PC-3 (cell line): ENCODE results near the gene TAL1. TPM values are rescaled to one million over a fixed set of nuclear protein-coding genes. Genes with fewer than 3 reads are reported as not detected.
"Not testable (repeated sequence)": the region's sequence is repeated elsewhere in the genome, so short reads cannot be mapped to it uniquely, and the experiment has no call there.

Experiments
- ATAC-seq: fragments of 200-7000 bp; cut with Tn5 transposase; 2 replicates; pipeline ENCODE4 v1.9.1; 2020; ENCODE audit warnings: mild to moderate bottlenecking, moderate library complexity
- BruUV-seq: library from RNA; stranded (reverse); fragments of 400-500 nt; replicated peaks from 2 replicates; lab custom pipeline; 2021; lab: Mats Ljungman, UMichigan
- CTCF ChIA-PET: fragments of 300-600 bp; sonication (Branson Sonifier 250); formaldehyde crosslinking; loops from one replicate; lab custom pipeline; 2022; ENCODE audit warnings: antibody characterized with exemption; lab: Charles Lee
- POLR2A ChIA-PET: fragments of 300-600 bp; sonication (Branson Sonifier 250); formaldehyde crosslinking; loops from one replicate; lab custom pipeline; 2022; ENCODE audit warnings: antibody characterized with exemption; ENCODE audit not compliant: unreplicated experiment; lab: Charles Lee
- DNase-seq: peaks from one replicate; pipeline ENCODE4 v3.0.0-alpha.2; 2015
- H2AFZ ChIP-seq: fragments of 300-600 bp; sonication (generic); 2 replicates; pipeline ENCODE4 v1.6.0; 2016; ENCODE audit warnings: antibody characterized with exemption, low read length
- H3F3A ChIP-seq: fragments of 300-600 bp; sonication (generic); one replicate; pipeline ENCODE4 v1.6.0; 2017; ENCODE audit warnings: antibody characterized with exemption, low read length, control low read depth, mild to moderate bottlenecking; ENCODE audit not compliant: unreplicated experiment
- H3K27ac ChIP-seq: fragments of 300-600 bp; sonication (generic); 2 replicates; pipeline ENCODE4 v1.5.1; 2016; ENCODE audit warnings: mild to moderate bottlenecking, low read length
- H3K27me3 ChIP-seq: fragments of 300-600 bp; sonication (generic); 2 replicates; pipeline ENCODE4 v1.6.1; 2016; ENCODE audit warnings: low read length, mixed read lengths
- H3K36me3 ChIP-seq: fragments of 300-600 bp; sonication (generic); 2 replicates; pipeline ENCODE4 v1.6.1; 2016; ENCODE audit warnings: low read depth, mixed run types, low read length, mixed read lengths
- H3K4me1 ChIP-seq: fragments of 300-600 bp; sonication (generic); 2 replicates; pipeline ENCODE4 v1.5.1; 2016; ENCODE audit warnings: low read length; ENCODE audit not compliant: insufficient read depth
- H3K4me2 ChIP-seq: fragments of 300-600 bp; sonication (generic); 2 replicates; pipeline ENCODE4 v1.6.0; 2016; ENCODE audit warnings: low read length
- H3K4me3 ChIP-seq: fragments of 300-600 bp; sonication (generic); 2 replicates; pipeline ENCODE4 v1.5.1; 2016; ENCODE audit warnings: mild to moderate bottlenecking, low read length, mixed read lengths
- H3K79me2 ChIP-seq: fragments of 300-600 bp; sonication (generic); 2 replicates; pipeline ENCODE4 v1.6.1; 2017; ENCODE audit warnings: low read length, mixed read lengths
- H3K9ac ChIP-seq: fragments of 300-600 bp; sonication (generic); 2 replicates; pipeline ENCODE4 v1.6.0; 2016; ENCODE audit warnings: mild to moderate bottlenecking, low read length
- H3K9me2 ChIP-seq: fragments of 300-600 bp; sonication (generic); replicated peaks from 2 replicates; pipeline ENCODE4 v1.6.1; 2016; ENCODE audit warnings: mixed run types, low read length, mixed read lengths
- H3K9me3 ChIP-seq: fragments of 300-600 bp; sonication (generic); 2 replicates; pipeline ENCODE4 v1.6.1; 2016; ENCODE audit warnings: low read length, mixed read lengths
- H4K20me1 ChIP-seq: fragments of 300-600 bp; sonication (generic); 2 replicates; pipeline ENCODE4 v1.6.1; 2016; ENCODE audit warnings: low read length, mixed read lengths
- EZH2 ChIP-seq: fragments of 300-600 bp; sonication (generic); IDR thresholded peaks from one replicate; pipeline ENCODE4 v1.6.1; 2017; ENCODE audit warnings: antibody characterized with exemption, mild to moderate bottlenecking, low read length; ENCODE audit not compliant: unreplicated experiment
- EZH2phosphoT487 ChIP-seq: fragments of 300-600 bp; sonication (generic); IDR thresholded peaks from 2 replicates; pipeline ENCODE4 v1.6.1; 2018; ENCODE audit warnings: mild to moderate bottlenecking, antibody characterized with exemption, low read length, borderline replicate concordance
- intact Hi-C: fragments of 100-400 bp; cut with micrococcal nuclease; formaldehyde crosslinking; loops from 2 replicates; pipeline ENCODE4 v1.9.0; 2023
- total RNA-seq: library from RNA; depleted of rRNA; stranded (reverse); fragments of >200 nt; gene quantifications from 2 replicates; pipeline ENCODE4 v1.2.3, GENCODE V29; 2014
- TF ChIP-seq, protein P1 (sequence below): fragments of 300-600 bp; sonication (generic); conservative IDR thresholded peaks from 2 replicates; pipeline ENCODE4 v1.5.1; 2017; ENCODE audit warnings: antibody characterized with exemption, low read depth, mild to moderate bottlenecking, low read length

Gene TAL1
- total RNA-seq, 1 experiment from 2014 or later = not detected

GRCh38 chr1:47198214-47198613 is 33.8 kb downstream of the TAL1 start:
- H3K9me3 ChIP-seq = no peaks in the 10 kb centered on the region
- DNase-seq (no peak), ATAC-seq (no peak)
- no peaks in the 10 kb centered on the region for H3F3A ChIP-seq
- H3K9ac ChIP-seq = no peak overlapping the region
- no peak overlapping the region for H3K4me3 ChIP-seq
- no TSS peak for BruUV-seq
- no peaks in the 10 kb centered on the region for H3K4me1 ChIP-seq
- intact Hi-C loops = no loop called here
- no peaks in the 10 kb centered on the region for H3K9me2 ChIP-seq
- POLR2A ChIA-PET = no interaction called here
- H3K4me2 ChIP-seq = no peak overlapping the region
- H2AFZ ChIP-seq = no peak overlapping the region
- no peaks in the 10 kb centered on the region for H3K36me3 ChIP-seq
- TF ChIP-seq, protein P1, sequence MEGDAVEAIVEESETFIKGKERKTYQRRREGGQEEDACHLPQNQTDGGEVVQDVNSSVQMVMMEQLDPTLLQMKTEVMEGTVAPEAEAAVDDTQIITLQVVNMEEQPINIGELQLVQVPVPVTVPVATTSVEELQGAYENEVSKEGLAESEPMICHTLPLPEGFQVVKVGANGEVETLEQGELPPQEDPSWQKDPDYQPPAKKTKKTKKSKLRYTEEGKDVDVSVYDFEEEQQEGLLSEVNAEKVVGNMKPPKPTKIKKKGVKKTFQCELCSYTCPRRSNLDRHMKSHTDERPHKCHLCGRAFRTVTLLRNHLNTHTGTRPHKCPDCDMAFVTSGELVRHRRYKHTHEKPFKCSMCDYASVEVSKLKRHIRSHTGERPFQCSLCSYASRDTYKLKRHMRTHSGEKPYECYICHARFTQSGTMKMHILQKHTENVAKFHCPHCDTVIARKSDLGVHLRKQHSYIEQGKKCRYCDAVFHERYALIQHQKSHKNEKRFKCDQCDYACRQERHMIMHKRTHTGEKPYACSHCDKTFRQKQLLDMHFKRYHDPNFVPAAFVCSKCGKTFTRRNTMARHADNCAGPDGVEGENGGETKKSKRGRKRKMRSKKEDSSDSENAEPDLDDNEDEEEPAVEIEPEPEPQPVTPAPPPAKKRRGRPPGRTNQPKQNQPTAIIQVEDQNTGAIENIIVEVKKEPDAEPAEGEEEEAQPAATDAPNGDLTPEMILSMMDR = no peak
- TF ChIP-seq EZH2phosphoT487 = no peak
- no peak for TF ChIP-seq EZH2
- CTCF ChIA-PET = no interaction called here
- no peaks in the 10 kb centered on the region for H3K79me2 ChIP-seq
- peaks cover 6% of the 10 kb centered on the region; the same call in 1 of the 2 replicates for H3K27me3 ChIP-seq
- no peaks in the 10 kb centered on the region for H4K20me1 ChIP-seq
- H3K27ac ChIP-seq = no peak overlapping the region

DNA sequence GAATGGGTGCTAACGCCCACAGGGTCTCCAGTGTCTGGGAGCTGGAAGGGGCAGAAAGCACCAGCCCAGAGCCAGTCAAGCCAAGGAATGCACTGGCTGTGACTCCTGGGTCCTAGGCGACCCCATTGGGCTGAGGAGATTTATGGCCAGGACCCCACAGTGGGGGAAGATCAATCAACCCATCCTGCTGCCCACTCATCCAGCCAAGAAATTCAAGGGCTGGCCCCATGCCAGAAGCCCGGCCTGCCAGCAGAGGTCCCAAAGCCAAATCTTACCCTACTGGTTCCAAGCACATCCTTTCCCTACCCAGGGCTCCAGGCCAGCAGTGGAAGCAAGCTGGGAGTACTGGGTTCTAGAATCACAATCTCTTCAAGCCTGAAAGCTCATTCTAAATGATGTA is 35.4 kb downstream of the TAL1 start:
- POLR2A ChIA-PET = no interaction called here

DNA sequence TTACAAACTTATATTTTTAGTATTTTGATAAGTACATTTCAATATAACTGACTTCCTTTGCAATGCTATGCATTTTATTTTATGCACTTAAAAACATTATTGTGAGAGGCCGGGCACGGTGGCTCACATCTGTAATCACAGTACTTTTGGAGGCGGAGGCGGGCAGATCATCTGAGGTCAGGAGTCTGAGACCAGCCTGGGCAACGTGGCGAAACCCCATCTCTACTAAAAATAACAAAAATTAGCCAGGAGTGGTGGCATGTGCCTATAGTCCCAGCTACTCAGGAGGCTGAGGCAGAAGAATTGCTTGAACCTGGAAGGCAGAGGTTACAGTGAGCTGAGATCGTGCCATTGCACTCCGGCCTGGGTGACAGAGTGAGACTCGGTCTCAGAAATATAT is 36.0 kb downstream of the TAL1 start:
- intact Hi-C loops, ATAC-seq, H3K4me1 ChIP-seq, H3K27ac ChIP-seq, BruUV-seq, H3K36me3 ChIP-seq, DNase-seq, CTCF ChIA-PET, H3K9me2 ChIP-seq, POLR2A ChIA-PET, H3K79me2 ChIP-seq, H3K27me3 ChIP-seq, H3K9me3 ChIP-seq, H3K9ac ChIP-seq, H3F3A ChIP-seq, H3K4me3 ChIP-seq, H3K4me2 ChIP-seq, H4K20me1 ChIP-seq, H2AFZ ChIP-seq: not testable (repeated sequence)

More for the DNA sequence above, 35.4 kb downstream of the TAL1 start:
- Histone ChIP-seq H3K4me1 (no peaks in the 10 kb centered on the region), H3K27me3 (peaks cover 6% of the 10 kb centered on the region; the same call in 1 of the 2 replicates), H3K9me3 (no peaks in the 10 kb centered on the region), H3K9ac (no peak overlapping the region), H3K27ac (no peak overlapping the region), H3F3A (no peaks in the 10 kb centered on the region), H3K36me3 (no peaks in the 10 kb centered on the region), H3K9me2 (no peaks in the 10 kb centered on the region), H3K79me2 (no peaks in the 10 kb centered on the region), H3K4me2 (no peak overlapping the region), H3K4me3 (no peak overlapping the region), H4K20me1 (no peaks in the 10 kb centered on the region), H2AFZ (no peak overlapping the region)
- intact Hi-C loops = no loop called here
- ATAC-seq (no peak), DNase-seq (peak; percentile 23)
- CTCF ChIA-PET = no interaction called here
- BruUV-seq = no TSS peak
- TF ChIP-seq EZH2phosphoT487 (no peak), EZH2 (no peak)
- TF ChIP-seq, protein P1 = no peak
